Activated T-cell treated with anti-CD3 and anti-CD28 coated beads, Interleukin-2, amount 50 U/mL, for 1 hour (primary cell): Measurements from ENCODE around the gene CDK5RAP2.

Experiments used
- DNase-seq: peaks from one replicate; pipeline ENCODE4 v3.0.0-alpha.2; 2020

The CDK5RAP2 gene

DNA sequence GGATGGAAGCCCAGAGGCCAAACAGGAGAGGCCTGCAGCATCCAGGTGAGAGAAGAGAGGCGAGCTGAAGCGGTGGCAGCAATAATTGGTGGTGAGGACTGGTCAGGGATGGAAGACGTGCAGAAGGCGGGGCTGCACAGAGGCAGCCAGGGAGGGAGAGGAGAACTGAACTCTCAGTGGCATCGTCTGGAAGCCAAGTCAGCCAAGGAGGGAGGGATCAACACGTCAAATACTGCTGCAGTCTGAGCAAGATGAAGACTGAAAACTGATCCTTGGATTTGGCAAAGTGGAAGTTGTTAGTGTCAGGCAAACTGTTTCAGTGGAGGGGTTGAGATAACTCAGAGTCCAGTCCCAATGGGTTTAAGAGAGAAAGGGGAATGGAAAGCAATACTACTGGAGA, 145.4 kb downstream of the CDK5RAP2 start:
- DNase-seq: no peak

DNA sequence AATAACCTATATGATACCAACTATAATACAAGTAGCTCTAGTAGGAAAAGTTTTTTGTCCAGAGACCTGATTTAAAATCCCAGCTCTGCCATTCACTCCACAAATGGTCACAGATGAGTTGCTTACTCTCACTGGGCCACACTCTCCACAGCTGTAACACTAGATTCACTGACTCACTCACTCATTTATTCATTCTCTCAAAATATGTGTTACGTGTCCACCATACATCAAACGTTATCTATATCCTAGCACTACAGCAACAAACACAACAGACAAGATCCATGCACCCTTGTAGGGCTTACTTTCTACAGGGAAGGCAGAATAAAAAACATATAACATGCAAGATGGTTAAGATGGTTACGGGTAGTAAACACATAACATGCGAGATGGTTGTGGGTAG, 146.3 kb downstream of the CDK5RAP2 start:
- DNase-seq: no peak

DNA sequence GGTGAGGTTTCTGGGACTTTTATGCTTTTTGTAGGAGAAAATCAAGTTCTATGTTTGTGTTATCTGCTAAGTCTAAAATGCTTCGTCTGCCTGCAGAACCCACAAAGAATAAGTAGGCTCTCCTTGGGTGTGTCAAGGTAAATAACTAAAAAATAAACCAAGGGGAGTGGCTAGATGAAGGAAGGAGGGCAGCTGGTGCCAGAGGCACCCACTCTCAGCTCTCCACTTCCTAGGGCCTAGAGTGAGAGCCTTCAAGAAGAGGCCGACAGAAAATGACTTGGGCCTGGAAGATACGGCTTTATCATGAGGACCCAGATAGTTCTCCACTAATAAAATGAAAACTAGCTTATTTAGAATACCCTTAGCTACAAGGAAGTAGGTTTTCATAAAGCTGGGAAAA, 147.4 kb downstream of the CDK5RAP2 start:
- DNase-seq: no peak

DNA sequence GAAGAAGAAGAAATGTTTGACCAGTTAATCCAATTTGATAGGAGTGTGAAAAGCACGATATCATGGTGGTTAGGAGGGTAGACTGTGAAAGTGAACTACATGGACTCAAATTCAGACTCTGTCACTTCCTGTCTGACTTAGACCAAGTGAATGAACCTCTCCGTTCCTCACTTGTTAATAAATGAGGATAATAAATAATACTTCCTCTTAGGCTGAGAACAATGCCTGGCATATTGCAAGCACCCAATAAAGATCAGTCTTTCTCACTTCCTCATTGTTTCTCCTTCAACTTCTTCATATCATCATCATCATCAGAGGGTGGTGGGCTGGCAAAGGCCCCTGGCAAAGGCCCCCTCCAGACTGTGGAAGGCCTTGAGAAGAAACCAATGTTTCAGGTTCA, 148.7 kb downstream of the CDK5RAP2 start:
- DNase-seq: no peak

DNA sequence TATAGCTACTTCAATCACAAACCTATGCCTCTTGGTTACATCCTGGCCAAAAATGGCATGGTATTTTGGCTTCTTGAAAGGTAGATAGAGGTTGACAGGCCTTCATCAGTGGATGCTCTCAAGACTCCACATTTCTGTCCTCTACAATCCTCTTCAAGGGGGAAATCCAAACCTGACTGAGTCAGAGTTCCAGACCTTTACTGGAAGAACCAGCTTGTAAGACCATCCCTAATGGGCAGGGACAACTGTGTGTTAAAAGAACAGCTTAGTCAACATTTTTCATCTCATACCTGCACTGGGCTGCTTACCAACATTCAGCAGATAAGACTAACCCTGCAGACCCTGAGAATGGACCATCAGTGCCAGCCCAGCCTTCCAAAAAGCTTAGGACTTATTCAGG, 155.7 kb downstream of the CDK5RAP2 start:
- no peak for DNase-seq

DNA sequence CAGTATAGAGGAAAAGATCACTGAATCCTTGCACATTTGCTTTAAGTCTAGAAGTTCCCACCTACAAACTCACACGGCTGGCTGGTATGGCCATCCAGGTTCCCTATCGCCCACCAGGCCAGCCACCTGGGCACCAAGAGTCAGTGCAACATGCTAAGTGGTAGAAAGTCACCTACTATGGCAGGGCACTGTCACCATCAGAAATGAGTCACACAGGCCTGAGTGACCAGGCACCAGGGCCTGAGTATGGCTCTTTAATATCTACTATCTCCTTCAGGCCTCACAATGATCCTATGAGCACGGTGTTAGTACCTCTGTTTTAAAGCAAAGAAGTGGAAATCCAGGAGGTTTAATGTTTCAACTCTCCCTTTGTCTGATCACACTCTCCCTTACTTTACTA, 156.2 kb downstream of the CDK5RAP2 start:
- no peak for DNase-seq

DNA sequence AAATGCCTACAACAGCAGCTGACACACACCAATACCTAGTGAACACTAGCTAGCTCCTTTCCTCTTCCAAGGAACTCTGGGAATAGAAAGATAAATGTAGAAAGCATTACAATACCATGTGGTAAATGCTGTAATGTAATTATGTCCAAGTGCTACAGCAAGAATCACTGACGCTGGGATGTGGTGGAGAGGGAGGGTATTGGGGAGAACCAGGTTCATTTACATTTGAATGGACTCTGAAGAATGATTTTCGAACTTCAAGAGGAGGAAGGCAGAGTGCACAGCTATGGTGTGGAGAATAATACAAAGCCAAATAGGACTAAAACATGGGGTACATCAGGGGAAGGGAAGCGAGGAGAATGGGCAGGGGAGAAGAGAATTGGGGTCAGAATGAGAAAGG, 158.0 kb downstream of the CDK5RAP2 start:
- DNase-seq: no peak

DNA sequence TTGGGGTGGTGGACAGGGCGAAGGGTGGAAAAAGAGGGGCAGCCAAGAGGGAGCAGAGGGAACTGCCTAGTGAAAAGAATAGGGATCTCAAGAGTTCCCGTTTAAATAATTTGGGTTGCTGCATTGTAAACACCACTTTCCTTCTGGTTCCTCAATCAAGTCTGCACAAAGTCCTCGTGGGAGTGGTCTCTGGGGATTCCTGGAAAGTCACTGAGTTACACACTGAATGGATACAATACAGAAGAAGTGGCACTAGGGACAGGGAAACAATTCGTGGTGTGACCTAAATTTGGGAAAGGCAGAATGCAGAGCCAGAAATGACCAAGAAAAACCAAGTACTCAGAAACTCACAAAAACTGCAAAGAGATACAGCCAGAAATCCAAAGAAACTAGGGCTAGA, 161.7 kb downstream of the CDK5RAP2 start:
- DNase-seq: no peak

DNA sequence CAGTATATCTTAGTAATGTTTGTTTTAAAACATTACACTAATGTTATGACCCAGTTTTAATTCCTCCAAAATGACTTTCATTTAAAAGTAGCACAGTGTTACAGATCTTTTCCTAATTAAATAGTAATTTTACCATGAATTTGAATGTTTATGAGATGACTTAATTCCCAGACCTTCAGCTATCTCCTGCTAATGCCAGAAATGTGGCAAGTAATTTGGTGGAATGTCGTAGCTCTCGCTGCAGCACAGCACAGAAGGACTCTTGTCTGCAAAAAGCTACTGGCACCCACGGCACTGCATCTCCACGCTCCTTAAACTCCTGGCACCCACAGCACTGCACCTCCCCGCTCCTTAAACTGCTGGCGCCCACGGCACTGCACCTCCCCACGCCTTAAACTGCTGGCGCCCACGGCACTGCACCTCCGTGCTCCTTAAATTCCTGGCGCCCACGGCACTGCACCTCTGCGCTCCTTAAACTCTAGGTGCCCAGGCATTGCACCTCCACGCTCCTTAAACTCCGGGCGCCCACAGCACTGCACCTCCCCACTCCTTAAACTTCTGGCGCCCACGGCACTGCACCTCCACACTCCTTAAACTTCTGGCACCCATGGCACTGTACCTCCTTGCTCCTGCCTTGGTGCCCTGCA, 163.1 kb downstream of the CDK5RAP2 start:
- DNase-seq: no peak

DNA sequence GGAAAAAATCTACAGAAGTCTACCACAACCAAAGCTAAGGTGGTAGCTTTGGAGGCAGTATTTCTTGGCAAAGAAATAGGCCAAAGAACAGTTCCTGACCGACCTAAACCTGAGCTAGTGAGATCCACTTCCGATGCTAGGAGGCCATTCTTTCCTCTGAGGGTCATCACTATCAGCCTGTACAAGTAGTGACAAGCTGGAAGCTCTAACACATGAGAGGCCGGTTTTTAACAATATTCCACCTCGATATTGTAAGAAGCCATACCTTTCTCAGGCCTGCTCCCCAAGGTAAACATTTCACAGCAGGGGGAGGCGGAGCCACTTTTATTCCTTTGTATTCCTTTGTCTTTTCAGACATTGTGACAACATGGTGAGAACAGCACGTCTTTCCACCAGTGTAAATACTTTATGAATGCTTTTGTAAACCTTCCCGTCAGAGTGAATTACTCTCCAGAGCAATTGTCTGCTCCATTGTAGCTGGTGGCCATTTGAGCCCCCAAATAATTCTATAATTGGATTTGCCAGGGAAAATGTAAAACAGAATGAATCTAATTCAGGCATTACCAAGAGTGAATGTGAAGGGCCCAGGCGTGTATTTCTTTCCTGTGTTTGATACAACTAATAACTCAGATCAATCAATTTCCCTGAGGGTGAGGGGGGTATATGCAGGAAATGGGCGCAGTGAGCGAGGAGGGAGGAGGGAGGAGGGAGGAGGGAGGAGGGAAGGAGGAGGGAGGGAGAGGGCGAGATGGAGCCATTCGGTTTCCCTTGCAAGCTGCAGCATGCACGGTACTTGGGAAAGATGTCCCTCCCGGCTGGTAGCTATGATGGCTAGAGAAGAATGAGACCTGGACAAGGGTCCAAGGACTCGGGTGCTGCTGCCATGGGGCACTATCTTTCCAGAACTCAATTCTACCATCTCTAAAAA, 166.6 kb downstream of the CDK5RAP2 start:
- no peak for DNase-seq

DNA sequence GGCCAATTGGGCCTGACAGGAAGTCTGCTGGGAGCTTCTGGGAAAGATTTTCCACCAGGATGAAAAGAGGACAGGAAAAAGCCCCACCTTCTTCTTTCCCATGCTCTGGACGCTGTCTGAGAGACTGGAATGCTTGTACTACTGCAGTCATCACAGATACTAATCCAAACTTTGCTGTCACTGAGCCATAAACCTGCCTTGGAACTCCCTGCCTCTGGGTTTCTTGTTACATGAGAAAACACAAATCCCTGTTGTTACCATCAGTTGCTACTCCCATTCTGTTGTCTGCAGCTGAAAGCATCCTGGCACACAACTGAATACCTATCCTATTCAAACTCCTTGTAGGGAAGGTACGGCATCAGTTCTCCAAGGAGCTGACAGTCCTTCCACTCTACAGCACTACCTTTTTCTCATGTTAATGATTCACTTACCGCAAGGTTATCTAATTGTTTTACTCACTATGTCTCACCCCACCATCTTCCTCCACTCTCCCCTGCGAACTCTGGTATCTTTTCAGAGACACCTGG, 167.5 kb downstream of the CDK5RAP2 start:
- no peak for DNase-seq

DNA sequence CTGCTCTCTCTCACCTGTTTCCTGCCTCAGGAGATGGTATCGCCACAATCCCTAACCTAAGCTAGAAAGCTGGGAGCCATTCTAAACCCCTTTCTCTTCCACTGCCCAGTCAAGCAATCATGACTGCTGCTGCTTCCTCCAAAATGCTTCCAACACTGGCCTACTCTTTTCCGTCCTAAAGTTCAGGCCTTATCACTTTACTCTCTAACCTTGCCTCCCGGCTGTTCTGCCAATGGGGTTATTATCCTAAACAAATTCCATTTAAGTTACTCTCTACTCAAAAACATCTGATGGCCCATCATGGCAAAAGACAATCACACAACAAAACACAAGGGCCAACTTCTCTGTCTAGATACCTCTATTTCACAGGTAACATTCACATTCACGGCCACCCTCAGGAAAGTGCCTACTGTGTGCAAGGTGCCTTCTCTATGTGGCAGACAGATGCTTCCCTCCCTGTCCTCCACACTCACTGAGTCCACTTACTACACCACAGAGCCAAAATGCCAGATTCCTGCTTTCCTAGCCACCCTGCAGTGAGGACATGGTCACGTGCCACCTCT, 168.0 kb downstream of the CDK5RAP2 start:
- no peak for DNase-seq

DNA sequence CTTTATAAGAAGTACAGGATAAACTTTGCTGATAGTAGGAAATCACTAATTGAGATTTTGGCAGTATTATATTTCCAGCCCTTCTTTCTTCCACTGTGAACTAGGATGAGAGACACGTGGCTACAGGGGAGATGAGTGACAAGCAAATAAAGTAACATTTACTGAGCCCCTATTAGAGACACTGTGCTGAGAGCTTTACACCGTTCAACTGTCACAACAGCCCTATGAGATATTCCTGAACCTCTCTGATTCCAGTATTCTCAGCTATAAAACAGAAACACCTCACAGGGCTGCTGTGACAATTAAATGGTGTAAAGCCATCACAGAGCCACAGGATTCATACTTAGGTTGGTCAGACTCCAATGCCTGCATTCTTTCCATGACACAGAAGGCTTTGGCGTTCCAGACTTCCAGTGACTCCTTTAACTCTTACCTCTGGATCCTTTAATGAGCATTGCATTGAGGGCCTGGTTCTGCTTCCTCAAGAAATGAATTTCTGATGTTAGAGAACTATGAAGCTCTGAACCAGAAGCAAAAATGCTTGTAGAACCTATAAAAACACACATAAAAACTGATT, 169.0 kb downstream of the CDK5RAP2 start:
- DNase-seq: no peak

DNA sequence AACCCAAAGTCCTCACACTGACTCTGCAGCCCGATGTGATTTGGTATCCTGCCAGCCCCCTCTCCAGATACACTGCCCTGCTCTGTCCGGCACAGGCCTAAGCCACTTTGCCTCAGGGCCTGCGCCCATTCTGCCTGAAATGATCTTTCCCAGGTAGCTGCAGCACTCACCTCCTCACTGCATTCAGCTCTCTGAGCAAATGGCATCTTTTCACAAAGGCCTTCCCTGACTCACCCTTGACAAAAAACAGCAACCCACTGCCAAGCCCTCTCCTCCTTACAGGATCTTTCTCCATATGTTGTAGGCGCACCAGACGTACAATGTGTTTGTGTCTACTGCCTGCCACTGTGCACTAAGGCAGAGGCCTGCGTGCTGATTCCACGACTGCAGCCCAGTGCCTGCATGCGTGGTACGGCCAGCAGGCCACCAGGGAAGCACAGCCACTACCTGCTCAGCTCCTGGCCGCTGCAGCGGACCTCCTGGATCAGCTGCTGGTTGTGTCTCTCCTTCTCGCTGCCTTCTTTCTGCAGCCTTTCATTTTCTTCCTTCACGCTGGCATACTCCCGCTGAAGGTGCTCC, 171.2 kb downstream of the CDK5RAP2 start:
- DNase-seq: no peak

DNA sequence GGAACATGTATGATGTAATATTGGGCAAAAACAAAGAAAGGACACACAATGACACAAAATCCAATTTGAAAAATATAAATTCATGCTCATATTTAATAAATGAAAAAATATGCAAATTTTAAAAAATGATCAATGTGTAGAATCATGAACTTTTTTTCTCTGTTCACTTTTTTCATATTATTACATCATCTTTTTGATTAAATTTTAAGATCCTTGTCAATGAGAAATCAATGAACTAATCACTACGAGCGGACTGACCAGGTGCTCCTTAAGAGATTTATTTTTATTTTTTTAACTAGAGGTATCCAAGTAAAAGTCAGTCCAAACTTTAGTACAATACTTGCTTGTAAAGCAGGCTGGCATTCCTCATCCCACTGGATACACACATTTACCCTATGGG, 174.1 kb downstream of the CDK5RAP2 start:
- DNase-seq: no peak

DNA sequence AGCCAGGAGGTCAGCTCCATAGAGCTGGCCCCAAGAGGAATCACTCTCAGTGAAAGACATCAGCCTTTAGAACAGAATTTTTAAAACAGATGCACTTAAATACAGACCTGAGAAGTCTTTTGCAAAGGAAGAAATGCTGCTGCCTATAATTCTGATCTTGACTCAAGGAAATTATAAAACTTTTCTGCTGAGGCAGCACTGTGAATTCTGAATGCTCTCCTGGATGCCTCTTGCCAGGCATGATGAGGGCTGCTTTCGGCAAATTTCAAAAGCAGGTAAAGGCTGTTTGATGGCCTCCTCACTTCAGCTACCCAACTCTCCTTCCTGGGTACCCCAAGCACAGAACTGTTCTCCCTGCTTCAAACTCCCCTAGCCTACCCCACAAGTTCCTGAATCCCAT, 174.8 kb downstream of the CDK5RAP2 start:
- DNase-seq: no peak

DNA sequence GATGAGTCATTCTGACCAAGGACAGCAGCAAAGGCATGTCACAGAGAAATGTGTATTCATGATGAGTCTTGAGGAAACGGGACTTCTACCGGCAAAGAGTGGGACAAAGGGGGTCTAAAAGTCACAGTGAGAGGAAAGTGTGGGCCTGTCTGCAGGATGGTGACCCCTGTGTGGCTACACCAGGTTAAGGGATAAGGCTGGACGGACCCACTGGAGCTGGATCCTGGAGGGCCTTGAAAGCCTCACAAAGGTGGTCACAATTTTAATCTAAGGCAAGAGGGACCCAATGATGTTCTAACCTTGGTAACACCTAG, 176.5 kb downstream of the CDK5RAP2 start:
- no peak for DNase-seq

DNA sequence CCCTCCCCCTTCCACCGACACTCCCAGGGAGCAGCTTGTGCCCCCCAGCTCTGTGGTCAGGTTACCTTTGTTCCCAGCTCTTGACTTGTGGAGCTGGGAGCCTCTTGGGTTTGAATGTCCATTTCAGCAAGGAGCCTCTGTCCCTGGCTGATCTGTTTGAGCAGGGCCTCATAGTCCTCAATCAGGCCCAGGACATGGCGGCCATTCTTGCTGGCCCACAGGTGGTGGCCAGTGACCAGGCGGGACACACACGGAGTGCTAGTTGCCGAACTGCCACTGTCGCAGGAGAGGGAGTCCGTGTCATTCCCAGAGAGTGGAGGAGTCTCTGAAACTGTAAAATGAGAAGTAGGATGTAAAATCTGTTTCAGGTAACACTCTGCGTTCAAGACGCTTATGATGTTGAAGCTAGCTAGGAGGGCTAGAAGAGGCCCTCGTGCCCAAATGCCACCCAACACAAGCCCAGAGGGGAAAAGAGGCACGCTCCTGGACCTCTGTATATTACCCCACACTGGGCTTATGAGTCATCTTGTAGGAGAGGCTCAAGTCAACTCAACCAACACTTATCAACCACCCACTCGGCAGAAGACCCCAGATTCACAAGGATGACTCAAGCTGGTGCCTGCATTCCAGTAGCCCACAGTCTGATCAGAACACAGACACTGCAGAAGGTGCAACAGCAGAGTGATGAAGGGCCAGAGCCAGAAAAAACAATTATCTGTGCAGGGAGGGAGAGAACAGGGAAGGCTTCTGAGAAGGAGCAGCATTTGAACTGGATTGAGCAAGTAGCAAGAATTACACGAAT, 177.0 kb downstream of the CDK5RAP2 start:
- no peak for DNase-seq

DNA sequence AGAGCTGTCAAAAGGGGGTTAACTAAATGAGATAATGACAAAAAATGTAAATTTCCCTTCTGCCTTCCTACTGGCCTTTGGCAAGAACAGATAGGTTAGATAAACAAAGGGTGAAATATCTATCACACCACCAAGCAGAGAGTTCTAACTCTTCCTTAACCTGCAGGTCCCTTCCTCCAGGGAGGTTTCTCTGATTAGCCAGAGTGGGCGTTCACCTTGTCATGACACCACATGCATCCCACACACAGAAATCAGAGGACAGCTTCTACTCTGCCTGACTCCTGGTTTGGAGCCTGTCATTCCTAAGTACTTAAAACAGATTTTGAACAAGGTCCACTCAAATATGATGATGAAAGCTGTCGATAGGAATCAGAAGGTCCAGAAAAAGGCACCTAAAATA, 180.0 kb downstream of the CDK5RAP2 start:
- DNase-seq: no peak

DNA sequence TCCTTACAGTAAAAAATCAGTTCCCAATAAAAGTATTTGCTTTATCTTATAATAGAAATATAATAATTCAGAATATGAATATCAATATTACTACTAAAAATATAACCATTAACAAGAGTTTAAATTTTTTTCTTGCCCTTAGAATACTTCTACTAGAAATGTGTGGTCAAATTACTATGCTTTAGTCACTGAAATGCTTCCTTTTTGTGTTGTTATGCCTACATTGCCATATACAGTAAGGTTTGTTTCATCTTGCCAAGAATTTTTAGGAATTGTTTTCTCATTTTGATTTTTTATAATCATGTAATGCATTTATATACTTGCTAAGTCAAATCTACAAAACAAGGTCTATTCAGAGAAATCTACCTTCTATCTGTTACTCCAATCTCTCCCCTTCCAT, 181.7 kb downstream of the CDK5RAP2 start:
- no peak for DNase-seq

DNA sequence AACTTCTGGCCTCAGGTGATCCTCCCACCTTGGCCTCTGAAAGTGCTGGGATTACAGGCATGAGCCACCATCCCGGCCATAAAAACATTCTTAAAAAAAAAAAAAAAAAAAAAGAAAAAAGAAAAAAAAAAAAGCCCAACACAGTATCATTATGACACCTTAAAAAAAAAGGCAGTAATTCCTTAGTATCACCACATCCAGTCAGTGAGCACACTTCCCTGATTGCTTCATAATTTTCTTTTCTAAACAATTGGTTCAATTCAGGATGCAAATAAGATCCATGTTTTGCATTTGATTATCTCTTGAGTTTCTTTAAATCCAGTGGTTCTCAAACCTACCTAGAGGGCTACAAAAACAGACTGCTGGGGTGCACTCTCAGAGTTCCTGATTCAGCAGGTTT, 182.5 kb downstream of the CDK5RAP2 start:
- no peak for DNase-seq

DNA sequence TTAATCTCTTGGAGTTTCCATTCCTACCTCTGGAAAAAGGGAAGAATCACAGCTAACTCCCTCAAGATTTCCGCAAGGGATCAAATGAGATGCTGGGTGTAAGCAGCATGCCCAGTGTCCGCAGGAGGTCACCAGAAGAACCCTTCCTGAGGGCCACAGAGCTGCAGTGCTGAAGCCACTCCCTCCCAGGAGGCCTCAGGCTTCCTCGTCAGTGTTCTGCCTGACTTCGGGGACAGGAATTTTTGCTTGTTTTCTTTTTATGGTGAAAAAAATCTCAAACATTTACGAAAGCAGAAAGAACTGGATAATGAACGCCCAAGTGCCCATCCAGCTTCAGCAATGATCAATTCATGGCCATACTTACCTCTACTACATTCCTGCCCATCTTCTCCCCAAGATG, 183.0 kb downstream of the CDK5RAP2 start:
- DNase-seq: no peak

DNA sequence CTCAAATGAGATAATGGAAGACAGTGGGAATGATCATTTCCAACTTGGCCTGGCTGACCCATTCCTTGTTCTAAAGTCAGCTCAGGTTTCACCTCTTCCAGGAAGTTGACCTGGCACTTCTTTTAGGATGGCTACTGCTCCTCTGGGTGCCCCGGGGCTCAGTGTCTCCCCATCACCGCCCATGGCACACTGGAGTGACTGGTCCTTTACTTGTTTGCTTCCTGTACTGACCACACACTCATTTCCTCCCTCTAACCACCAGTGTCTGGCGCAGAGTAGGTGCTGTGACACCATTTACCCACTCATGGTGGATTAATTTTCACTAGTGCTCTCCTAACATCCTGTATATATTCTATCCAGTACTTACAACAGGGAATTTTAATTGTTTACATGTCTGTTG, 183.5 kb downstream of the CDK5RAP2 start:
- DNase-seq: no peak
